ENCODE measurements around the gene TGM5.

DNA sequence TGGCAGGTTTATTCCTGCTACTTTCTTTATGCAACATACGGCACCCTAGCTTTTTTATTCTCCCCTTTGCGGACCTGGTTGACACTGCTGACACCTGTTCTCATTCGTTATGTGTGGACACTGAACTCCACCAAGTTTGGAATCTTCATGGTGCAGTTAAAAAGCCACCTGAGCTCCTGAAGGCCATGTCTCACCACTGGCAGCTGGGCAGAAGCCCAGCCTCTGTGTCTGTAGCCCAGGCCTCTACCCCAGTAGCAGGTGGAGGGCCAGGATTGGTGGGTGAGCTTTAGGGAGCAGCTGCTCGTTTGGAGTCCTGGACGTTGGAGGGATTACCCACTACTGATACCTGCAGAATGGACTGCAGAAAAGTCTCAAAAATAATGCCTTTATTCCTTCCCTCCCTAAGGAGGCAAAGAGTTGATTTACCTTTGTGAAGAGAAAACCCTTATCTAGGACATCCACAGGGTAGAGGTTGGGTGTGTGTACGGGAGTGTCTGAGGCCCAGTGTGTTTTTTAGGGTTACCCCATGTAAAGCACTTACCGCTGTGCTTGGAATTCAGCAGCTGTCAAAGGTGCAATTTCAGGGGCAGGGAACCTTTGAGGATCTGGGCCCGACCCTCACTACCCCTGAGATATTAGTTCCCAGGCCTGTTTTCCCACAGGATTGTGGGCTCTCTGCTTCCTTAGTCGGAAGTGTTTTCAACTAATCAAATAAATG lies 82.2 kb downstream of the TGM5 start:
- TF ChIP-seq, protein P1, sequence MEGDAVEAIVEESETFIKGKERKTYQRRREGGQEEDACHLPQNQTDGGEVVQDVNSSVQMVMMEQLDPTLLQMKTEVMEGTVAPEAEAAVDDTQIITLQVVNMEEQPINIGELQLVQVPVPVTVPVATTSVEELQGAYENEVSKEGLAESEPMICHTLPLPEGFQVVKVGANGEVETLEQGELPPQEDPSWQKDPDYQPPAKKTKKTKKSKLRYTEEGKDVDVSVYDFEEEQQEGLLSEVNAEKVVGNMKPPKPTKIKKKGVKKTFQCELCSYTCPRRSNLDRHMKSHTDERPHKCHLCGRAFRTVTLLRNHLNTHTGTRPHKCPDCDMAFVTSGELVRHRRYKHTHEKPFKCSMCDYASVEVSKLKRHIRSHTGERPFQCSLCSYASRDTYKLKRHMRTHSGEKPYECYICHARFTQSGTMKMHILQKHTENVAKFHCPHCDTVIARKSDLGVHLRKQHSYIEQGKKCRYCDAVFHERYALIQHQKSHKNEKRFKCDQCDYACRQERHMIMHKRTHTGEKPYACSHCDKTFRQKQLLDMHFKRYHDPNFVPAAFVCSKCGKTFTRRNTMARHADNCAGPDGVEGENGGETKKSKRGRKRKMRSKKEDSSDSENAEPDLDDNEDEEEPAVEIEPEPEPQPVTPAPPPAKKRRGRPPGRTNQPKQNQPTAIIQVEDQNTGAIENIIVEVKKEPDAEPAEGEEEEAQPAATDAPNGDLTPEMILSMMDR (IDR thresholded peaks at IDR 0.05) = no peak
- TF ChIP-seq POLR2A (IDR thresholded peaks at IDR 0.05) = no peak
